RWPE2 (cell line): Measurements from ENCODE around the gene CD247.

Experiments
- ATAC-seq: fragments of 200-7000 bp; cut with Tn5 transposase; 3 replicates; pipeline ENCODE4 v1.9.1; 2021; ENCODE audit warnings: low read depth
- DNase-seq: peaks from one replicate; pipeline ENCODE4 v3.0.0-alpha.2; 2020; ENCODE audit warnings: low spot score
- H3K27ac ChIP-seq: fragments of 450-650 bp; 2 replicates; pipeline ENCODE4 v1.5.1; 2017; ENCODE audit warnings: mild to moderate bottlenecking; ENCODE audit not compliant: poor library complexity, severe bottlenecking
- H3K27me3 ChIP-seq: fragments of 250-450 bp; sonication (Bioruptor Pico); 2 replicates; pipeline ENCODE4 v1.5.1; 2021; ENCODE audit warnings: mild to moderate bottlenecking, moderate library complexity; ENCODE audit not compliant: insufficient read depth, poor library complexity, severe bottlenecking
- H3K36me3 ChIP-seq: fragments of 250-450 bp; sonication (Bioruptor Pico); 2 replicates; pipeline ENCODE4 v1.5.1; 2020; ENCODE audit warnings: low read depth, mild to moderate bottlenecking, moderate library complexity
- H3K4me1 ChIP-seq: fragments of 250-450 bp; sonication (Bioruptor Pico); 2 replicates; pipeline ENCODE4 v1.5.1; 2021; ENCODE audit warnings: mild to moderate bottlenecking, moderate library complexity; ENCODE audit not compliant: insufficient read depth, poor library complexity, severe bottlenecking
- H3K4me3 ChIP-seq: fragments of 250-450 bp; sonication (Bioruptor Pico); 2 replicates; pipeline ENCODE4 v1.5.1; 2021; ENCODE audit warnings: mild to moderate bottlenecking, moderate library complexity; ENCODE audit not compliant: severe bottlenecking
- H3K9me3 ChIP-seq: fragments of 250-450 bp; sonication (Bioruptor Pico); 2 replicates; pipeline ENCODE4 v1.5.1; 2021; ENCODE audit warnings: mild to moderate bottlenecking, moderate library complexity; ENCODE audit not compliant: severe bottlenecking
- TF ChIP-seq, protein P1 (sequence below): fragments of 450-650 bp; IDR thresholded peaks from one replicate; pipeline ENCODE4 v1.5.1; 2017; ENCODE audit warnings: mild to moderate bottlenecking, moderate library complexity; ENCODE audit not compliant: poor library complexity, severe bottlenecking

The CD247 gene

DNA sequence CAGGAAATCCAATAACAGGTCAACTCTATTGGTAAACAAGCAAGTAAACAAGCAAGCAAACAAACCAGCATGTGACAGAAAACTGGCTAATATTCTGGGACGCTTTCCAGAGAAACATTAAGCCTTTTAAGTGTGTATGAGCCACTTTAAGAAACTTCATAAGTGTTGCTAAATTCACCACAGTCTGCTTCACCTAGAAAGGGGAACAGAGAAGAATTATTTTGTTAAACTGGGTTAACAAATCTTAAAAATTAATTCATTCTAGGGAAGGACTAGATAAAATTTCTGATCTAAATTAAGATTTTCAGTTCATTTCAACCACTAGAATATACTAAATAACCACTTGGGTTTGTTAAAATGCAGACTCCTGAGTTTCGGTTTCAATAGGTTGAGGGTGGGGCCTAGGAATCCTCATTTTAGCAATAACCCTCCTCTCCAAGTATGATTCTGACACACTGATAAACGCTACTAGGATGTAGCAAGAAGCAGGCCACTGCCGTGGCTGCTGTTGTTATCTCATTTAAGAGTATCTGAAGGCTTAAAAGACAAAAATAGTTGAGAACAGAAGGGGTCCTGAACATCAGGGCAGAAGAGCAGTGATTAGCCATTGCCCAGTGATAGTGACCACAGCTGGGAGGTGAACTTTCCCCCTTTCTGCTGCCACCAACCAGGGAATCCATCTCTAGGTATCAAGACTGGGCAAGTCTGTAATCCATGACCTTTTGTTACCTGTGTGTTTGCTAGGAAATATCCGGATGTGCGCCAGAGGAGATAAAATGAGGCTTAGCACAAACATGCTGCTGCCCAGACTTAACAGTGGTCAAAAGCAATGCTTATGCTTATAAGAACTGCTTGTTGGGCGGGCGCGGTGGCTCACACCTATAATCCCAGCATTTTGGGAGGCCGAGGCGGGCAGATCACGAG is 24.0 kb upstream of the CD247 start:
- Histone ChIP-seq H3K4me3 (no peak overlapping the region), H3K36me3 (peaks cover 8% of the 10 kb centered on the region), H3K27me3 (no peaks in the 10 kb centered on the region), H3K27ac (no peak overlapping the region), H3K9me3 (no peaks in the 10 kb centered on the region), H3K4me1 (peaks cover 19% of the 10 kb centered on the region)
- TF ChIP-seq, protein P1, sequence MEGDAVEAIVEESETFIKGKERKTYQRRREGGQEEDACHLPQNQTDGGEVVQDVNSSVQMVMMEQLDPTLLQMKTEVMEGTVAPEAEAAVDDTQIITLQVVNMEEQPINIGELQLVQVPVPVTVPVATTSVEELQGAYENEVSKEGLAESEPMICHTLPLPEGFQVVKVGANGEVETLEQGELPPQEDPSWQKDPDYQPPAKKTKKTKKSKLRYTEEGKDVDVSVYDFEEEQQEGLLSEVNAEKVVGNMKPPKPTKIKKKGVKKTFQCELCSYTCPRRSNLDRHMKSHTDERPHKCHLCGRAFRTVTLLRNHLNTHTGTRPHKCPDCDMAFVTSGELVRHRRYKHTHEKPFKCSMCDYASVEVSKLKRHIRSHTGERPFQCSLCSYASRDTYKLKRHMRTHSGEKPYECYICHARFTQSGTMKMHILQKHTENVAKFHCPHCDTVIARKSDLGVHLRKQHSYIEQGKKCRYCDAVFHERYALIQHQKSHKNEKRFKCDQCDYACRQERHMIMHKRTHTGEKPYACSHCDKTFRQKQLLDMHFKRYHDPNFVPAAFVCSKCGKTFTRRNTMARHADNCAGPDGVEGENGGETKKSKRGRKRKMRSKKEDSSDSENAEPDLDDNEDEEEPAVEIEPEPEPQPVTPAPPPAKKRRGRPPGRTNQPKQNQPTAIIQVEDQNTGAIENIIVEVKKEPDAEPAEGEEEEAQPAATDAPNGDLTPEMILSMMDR = no peak
- no peak for DNase-seq
- no peak for ATAC-seq

GRCh38 chr1:167541610-167542009 is 23.3 kb upstream of the CD247 start:
- TF ChIP-seq, protein P1 = no peak
- Histone ChIP-seq H3K9me3 (no peaks in the 10 kb centered on the region), H3K4me1 (peaks cover 19% of the 10 kb centered on the region)

GRCh38 chr1:167541003-167541402 is 22.7 kb upstream of the CD247 start:
- peaks cover 19% of the 10 kb centered on the region for H3K4me1 ChIP-seq
- H3K36me3 ChIP-seq = no peaks in the 10 kb centered on the region; the same call in 1 of the 2 replicates
- H3K27me3 ChIP-seq = no peaks in the 10 kb centered on the region
- H3K27ac ChIP-seq = no peak overlapping the region
- H3K4me3 ChIP-seq = no peak overlapping the region
- TF ChIP-seq, protein P1 = no peak
- DNase-seq = no peak
- no peaks in the 10 kb centered on the region for H3K9me3 ChIP-seq
- no peak for ATAC-seq

More at GRCh38 chr1:167541610-167542009, 23.3 kb upstream of the CD247 start:
- Histone ChIP-seq H3K4me3 (no peak overlapping the region), H3K36me3 (peaks cover under 1% of the 10 kb centered on the region), H3K27me3 (no peaks in the 10 kb centered on the region), H3K27ac (no peak overlapping the region)
- DNase-seq (no peak), ATAC-seq (no peak)

- ATAC-seq (peak; percentile 53; the same call in 1 of the 3 replicates), DNase-seq (no peak)
- H3K4me3 ChIP-seq = no peak overlapping the region
- no peaks in the 10 kb centered on the region for H3K9me3 ChIP-seq
- H3K27me3 ChIP-seq = no peaks in the 10 kb centered on the region
- peaks cover 13% of the 10 kb centered on the region for H3K4me1 ChIP-seq
- TF ChIP-seq, protein P1 = peak; percentile 7
- H3K27ac ChIP-seq = no peak overlapping the region
- no peaks in the 10 kb centered on the region for H3K36me3 ChIP-seq
Observed at GRCh38 chr1:167538657-167539056, 20.3 kb upstream of the CD247 start.

- TF ChIP-seq, protein P1 = peak; percentile 93
- DNase-seq (no peak), ATAC-seq (peak; percentile 82)
- Histone ChIP-seq H3K36me3 (no peaks in the 10 kb centered on the region), H3K4me1 (peaks cover 4% of the 10 kb centered on the region), H3K4me3 (no peak overlapping the region), H3K27ac (no peak overlapping the region), H3K9me3 (no peaks in the 10 kb centered on the region), H3K27me3 (no peaks in the 10 kb centered on the region)
Observed at GRCh38 chr1:167533851-167534300, 15.5 kb upstream of the CD247 start.
